GM18520 (cell line): ENCODE measurements around the gene AKT2.
"Not testable (repeated sequence)": the region's sequence is repeated elsewhere in the genome, so short reads cannot be mapped to it uniquely, and the experiment has no call there.

Experiments used
- ATAC-seq: cut with Tn5 transposase; IDR thresholded peaks from one replicate; pipeline ENCODE4 v1.9.1; 2021; ENCODE audit not compliant: unreplicated experiment

Gene AKT2

DNA sequence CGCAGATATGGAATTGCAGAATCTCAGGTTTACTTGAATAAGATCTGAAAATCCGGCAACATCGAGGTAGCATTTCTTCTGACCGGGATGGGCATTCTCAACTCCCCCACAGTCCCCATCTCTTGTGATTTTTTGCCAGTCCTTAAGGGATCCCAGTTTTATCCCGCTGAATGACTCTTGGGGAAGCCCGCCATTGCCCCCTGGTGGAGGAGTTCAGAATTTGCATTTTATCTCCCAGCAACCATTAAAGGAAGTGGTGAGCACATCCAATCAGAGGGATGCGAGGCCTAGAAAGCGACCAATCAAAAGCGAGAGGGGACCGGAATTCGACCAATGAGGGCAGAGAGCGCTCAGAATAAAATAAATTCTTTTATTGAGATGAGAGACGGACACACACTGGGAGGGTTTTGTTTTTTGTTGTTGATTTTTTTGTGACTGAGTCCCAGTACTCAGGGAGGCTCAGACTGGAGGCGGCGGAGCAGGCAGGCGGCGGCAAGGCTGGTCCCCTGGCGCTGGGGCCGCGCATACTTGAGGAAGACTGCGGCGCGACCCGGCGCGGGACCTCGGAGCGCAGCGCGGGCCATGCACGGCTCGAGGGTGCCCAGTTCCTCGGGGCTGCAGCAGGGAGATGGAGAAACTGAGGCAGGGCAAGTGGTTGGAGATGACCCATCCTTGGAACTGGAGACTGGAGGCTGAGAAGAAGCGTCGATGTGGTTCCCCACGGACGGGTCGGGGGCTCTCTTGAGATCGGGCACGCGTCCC lies 63.1 kb downstream of the AKT2 start:
- ATAC-seq, result no peak

- no peak for ATAC-seq
Measured at GRCh38 chr19:40220674-40221073, 64.5 kb downstream of the AKT2 start.

GRCh38 chr19:40219721-40220276 lies 65.3 kb downstream of the AKT2 start:
- no peak for ATAC-seq

GRCh38 chr19:40219029-40219428 lies 66.1 kb downstream of the AKT2 start:
- ATAC-seq, result not testable (repeated sequence)

- ATAC-seq, result no peak
Measured at GRCh38 chr19:40217934-40218890, 66.9 kb downstream of the AKT2 start, which contains the start of gene TTC9B. TTC9B (minus strand) TSS chr19:40218384; CDS start chr19:40218381, 3 bp downstream.

DNA sequence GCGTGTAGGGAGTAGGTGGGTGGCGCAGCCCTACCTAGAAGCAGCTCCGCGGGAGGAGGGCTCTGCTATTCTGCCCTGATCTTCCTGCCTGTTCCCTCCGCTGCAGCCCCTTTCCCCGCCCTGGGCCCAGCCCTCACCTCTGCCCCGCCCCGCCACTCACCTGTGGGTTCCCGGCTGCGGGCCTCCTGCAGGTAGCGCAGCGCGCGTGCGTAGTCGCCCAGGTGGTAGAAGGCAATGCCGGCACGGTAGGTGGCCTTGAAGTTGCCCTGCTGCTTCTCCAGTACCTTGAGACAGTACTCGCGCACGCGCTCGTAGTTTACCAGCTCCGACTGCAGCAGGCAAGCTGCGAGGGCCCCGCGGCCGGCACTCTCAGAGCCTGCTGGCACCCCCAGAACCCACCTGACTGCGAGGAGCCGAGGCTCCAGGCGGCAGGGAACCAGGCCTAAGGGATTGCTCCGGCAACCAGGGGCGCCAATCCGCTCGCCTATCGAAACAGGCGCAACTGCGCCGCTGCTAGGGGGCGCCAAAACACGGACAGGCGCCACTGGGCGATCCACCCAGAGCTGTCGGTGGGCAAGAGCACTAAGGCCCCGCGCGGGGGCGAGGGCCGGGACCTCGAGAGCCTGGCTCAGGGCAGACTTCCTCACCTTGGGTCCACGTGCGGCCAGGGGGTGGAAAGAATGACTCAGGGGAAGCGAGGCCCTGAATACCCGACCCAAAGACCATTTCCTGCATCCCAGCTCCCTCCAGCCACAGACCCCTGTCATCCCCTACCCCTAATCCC lies 67.9 kb downstream of the AKT2 start:
- ATAC-seq, result no peak

GRCh38 chr19:40216777-40217026 lies 68.4 kb downstream of the AKT2 start:
- ATAC-seq, result no peak

DNA sequence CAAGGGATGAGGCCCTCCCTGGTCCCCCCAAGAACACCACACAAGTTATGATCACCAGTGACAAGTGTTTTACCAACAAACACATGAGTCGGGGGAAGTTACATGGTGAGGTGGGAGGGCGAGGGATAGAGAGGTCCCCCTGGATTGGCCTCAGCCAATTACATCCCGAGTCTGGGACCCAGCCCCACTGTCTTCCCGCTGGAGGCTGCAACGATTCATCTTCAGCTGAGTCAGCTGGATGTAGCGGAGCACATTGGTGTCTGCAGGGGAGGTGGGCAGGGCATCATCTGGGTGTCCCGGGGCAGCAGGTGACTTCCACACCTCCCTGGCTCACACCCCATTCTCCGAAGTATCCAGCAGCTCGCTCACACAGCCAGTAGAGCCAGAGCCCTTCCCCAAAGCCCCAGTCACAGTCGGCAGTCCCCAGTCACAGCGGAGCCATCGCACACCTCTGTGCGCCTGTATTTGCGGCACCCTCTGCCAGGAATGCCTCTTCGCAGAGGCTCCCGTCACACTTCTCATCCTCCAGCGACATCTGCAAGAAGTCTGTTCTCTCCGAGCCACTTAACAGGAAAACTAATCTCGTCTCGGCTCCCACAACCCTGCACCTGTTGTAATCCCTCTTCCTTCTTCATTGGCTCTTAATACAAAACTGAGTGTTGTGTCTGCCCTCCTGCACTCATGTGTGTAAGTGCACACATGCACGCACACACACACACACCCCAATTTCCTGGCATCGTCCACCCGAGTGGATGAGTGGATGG lies 69.0 kb downstream of the AKT2 start:
- ATAC-seq, result no peak

DNA sequence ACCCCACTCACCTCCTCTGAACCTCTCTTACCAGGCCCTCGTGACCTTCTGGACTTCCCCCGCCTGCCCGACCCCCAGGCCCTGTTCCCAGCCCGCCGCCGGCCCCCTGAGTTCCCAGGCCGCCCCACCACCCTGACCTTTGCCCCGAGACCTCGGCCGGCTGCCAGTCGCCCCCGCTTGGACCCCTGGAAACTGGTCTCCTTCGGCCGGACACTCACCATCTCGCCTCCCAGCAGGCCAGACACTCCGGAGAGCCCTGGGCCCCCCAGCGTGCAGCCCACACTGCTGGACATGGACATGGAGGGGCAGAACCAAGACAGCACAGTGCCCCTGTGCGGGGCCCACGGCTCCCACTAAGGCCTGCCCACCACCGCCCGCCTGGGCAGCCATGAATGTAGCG lies 70.2 kb downstream of the AKT2 start:
- no peak for ATAC-seq

- no peak for ATAC-seq
Measured at GRCh38 chr19:40213882-40214570, 71.1 kb downstream of the AKT2 start.

DNA sequence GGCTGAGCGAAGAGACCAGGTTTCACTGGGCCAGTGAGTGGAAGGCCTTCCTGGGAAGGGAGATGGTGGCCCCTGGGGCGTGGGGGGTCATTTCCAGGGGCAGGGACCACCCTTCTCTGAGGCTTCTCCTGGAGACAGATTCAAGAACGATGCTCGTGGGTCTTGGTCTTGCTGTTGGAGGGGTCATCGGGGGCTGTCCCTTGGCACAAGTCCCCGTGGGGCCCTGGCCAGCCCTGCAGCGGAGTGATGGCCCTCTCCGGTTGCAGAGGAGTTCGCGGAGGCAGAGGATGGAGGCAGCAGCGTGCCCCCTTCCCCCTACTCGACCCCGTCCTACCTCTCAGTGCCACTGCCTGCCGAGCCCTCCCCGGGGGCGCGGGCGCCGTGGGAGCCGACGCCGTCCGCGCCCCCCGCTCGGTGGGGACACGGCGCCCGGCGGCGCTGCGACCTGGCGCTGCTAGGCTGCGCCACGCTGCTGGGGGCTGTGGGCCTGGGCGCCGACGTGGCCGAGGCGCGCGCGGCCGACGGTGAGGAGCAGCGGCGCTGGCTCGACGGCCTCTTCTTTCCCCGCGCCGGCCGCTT lies 71.8 kb downstream of the AKT2 start:
- ATAC-seq, result no peak

DNA sequence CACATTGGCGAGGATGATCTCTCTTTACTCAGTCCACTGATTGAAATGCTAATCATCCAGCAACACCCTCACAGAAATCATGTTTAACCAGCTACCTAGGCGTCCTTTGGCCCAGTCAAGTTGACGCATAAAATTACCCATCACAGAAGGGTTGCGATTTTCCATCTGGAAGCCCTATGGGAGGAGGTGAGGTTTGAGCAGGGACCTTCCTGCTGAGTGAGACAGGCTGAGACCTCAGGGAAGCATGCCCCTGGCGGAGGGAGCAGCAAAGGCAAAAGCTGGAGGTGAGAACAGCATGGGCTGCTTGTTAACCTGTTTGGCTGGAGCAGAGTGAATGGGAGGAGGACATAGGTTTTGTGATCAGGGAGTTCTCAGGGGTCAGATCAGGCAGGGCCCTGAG lies 74.3 kb downstream of the AKT2 start:
- no peak for ATAC-seq

DNA sequence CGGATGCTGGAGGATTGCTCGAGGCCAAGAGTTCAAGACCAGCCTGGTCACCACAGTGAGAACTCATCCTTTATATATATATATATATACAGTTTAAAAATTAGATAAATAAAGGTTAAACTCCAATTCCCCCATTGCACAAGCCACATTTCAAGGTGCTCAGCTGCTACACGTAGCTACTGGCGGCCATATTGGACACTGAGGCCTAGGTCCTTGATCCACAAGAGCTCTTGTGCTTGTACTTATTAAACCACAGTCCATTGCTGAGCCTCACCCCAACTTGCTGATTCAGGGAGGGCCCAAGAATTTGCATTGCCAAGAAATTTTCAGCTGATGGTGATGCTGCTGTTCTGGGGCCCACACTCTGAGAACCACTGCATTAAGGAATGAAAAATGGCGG lies 76.5 kb downstream of the AKT2 start:
- ATAC-seq, result no peak

DNA sequence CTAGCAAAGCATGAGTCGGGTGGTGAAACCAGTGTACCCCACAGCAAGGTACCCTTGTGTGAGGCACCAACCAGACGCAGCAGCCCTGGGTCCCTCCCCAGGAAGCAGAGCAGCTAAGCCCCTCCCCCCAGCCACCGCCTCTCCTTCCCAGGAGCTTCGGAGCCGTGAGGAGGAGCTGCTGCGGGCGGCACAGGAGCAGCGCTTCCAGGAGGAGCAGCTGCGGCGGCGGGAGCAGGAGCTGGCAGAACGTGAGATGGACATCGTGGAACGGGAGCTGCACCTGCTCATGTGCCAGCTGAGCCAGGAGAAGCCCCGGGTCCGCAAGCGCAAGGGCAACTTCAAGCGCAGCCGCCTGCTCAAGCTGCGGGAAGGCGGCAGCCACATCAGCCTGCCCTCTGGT lies 79.4 kb downstream of the AKT2 start:
- ATAC-seq, result no peak

- no peak for ATAC-seq
Measured at GRCh38 chr19:40204381-40204780, 80.8 kb downstream of the AKT2 start.

DNA sequence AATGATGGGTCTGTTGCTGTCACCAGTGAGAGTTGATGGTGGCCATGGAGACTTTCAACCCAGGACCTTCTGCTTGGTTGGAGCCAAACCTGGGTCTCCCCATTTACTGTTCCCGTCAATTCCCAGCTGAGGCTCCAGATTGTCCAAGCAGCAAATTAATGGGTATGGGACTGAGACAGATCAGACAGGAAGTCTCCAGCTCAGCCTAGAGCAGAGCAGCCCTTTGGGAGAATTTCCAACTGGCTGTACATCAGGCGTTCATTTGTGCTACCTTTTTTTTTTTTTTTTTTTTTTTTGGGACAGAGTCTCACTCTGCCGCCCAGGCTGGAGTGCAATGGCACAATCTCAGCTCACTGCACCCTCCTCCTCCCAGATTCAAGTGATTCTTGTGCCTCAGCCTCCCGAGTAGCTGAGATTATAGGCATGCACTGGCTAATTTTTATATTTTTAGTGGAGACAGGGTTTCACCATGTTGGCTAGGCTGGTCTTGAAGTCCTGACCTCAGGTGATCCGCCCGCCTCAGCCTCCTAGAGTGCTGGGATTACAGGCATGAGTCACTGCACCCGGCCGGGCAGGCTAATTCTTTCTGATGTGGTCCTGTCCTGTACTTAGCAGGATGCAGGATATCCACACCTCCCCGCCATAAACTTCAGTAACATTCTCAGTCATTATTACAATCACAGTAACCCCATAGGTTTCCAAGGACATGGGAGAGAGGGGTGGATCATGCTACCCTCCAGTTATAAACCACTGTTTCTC lies 84.6 kb downstream of the AKT2 start:
- no peak for ATAC-seq

DNA sequence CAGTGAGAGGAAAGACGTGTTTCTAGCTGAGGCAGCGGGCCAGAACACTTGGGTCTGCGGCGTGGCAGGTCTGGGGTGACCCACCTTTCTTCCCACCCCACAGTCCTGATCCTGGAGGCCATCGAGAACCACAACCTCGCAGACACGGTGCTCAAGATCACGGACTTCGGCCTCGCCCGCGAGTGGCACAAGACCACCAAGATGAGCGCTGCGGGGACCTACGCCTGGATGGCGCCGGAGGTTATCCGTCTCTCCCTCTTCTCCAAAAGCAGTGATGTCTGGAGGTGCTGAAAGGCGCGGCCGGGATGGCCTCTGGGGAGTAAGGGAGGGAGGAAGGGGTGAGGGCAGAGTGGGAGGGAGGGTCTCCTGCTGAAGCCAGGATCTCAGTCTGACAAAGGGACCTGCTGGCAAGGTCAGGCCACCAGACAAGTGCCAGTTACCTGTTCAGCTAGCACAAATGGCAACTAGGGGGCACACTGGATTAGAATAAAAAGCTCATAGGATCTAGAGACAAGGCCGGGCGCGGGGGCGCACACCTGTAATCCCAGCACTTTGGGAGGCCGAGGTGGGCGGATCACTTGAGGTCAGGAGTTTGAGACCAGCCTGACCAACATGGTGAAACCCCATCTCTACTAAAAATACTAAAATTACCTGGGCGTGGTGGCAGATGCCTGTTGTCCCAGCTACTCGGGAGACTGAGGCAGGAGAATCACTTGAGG lies 86.7 kb downstream of the AKT2 start:
- no peak for ATAC-seq

DNA sequence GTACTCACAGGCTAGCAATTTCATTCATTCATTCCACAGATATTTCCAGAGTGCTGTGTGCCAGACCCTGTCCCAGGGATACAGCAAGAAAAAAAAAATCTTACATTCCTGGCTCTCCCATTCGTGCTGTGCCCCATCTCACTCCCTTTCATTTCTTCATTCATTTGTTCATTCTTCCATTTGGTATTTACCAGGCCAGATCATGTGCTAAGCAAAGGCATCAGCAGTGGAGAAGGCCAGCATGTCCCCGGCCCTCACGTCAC lies 91.6 kb downstream of the AKT2 start:
- ATAC-seq, result no peak
